Activated naive CD4-positive, alpha-beta T cell treated with anti-CD3 and anti-CD28 coated beads, Interleukin-2, amount 50 U/mL, for 72 hours (primary cell): ENCODE data around the gene HOXA10. TPM values are rescaled to one million over a fixed set of nuclear protein-coding genes. Genes with fewer than 3 reads are reported as not detected.

Experiments used
- ATAC-seq, 2 donors: fragments of 150-1000 bp; cut with Tn5 transposase; 2 replicates each; pipeline ENCODE4 v1.10.0; 2021; ENCODE audit warnings: mild to moderate bottlenecking in 2 of 2, moderate library complexity in 2 of 2
- DNase-seq, 2 donors: peaks; one replicate each; pipeline ENCODE4 v3.0.0; 2021 to 2022; ENCODE audit warnings: low spot score in 2 of 2
- H3K27ac Mint-ChIP-seq, 2 donors: one replicate each; pipeline ENCODE4 v1.8.0; 2022; ENCODE audit warnings: mild to moderate bottlenecking in 2 of 2, mixed read lengths in 2 of 2
- H3K36me3 Mint-ChIP-seq, 2 donors: one replicate each; pipeline ENCODE4 v1.8.0; 2022; ENCODE audit warnings: mixed read lengths in 2 of 2
- H3K9me3 Mint-ChIP-seq, 2 donors: one replicate each; pipeline ENCODE4 v1.8.0; 2022; ENCODE audit warnings: mixed read lengths in 2 of 2
- total RNA-seq, 2 donors: library from RNA; stranded (reverse); gene quantifications; one replicate each; pipeline ENCODE4 v1.2.3, GENCODE V29; 2022

Gene HOXA10
- total RNA-seq, 2 donors from 2014 or later = not detected

DNA sequence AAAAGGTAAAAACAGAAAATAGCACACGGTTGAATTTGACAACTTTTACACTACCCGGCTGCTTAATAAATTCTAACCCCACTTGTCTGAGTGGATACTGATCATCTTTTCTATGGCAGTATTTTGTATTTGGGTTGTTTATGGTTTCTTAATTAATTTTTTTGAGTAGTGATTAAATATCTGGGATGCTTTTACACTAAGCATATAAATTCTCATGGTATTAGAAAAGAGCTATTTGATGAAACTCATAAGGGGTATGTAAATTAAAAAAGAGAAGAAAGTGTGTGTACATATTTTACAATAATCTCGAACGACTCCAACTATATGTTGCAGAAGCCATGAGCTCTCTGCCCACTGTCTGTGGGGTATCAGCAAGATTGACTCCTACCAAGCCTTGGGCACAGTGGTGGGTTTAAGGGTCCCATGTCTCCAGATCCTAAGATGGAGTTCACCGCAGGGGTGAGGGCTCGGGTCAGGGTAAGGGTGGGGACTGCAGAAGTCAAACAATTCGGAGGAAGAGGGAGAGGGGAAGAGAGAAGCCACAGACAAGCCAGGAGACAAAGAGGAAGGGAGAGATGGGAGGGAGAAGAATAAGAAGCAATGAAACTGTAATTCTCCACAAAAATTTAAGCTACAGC is 33.3 kb upstream of the HOXA10 start:
- H3K9me3 Mint-ChIP-seq = no peaks in the 10 kb centered on the region
- DNase-seq = no peak
- no peak overlapping the region for H3K27ac Mint-ChIP-seq
- no peak for ATAC-seq
- peaks cover 0 to 6% of the 10 kb centered on the region in 2 donors for H3K36me3 Mint-ChIP-seq

- ATAC-seq (no peak), DNase-seq (no peak)
- Mint-ChIP-seq H3K36me3 (peaks cover 0 to 10% of the 10 kb centered on the region in 2 donors), H3K9me3 (no peaks in the 10 kb centered on the region), H3K27ac (no peak overlapping the region)
These were observed 31.5 kb upstream of the HOXA10 start for GRCh38 chr7:27205325-27206280.

- Mint-ChIP-seq H3K36me3 (peaks cover 0 to 12% of the 10 kb centered on the region in 2 donors), H3K9me3 (no peaks in the 10 kb centered on the region), H3K27ac (no peak overlapping the region)
- no peak for ATAC-seq
- DNase-seq = no peak
These were observed 30.8 kb upstream of the HOXA10 start for GRCh38 chr7:27204851-27205322.

DNA sequence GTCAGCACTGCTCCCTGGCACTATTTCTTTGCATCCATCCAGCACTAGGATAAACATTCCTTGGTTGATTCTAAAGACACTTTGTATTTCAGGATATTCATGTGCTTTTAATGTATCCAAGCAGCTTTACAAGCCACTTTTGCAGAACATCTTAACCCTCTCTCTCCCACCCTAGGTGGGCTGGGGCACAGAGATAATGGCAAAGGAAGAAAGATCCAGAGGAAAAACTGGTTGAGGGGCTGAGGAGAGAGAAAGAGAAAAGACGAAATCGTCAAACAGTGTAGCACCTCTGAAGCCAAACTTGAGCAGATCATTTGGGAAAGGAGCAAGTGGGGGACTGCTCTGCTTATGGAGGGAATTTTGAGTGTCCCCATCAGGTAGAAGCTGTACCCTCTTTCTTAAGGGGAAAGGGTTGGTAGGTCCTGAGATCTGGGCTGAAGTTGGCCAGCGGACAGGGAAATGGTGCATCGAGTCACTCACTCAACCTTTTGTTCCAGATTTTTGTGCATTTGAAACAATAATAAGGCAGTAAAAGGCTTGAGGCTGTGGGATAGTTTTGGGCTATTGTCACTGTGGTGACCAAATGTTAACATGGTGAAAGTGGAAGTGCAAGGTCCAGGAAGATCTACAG is 30.0 kb upstream of the HOXA10 start:
- ATAC-seq (no peak), DNase-seq (no peak)
- Mint-ChIP-seq H3K27ac (no peak overlapping the region), H3K36me3 (peaks cover 0 to 12% of the 10 kb centered on the region in 2 donors), H3K9me3 (no peaks in the 10 kb centered on the region)

GRCh38 chr7:27203365-27203953 is 29.3 kb upstream of the HOXA10 start:
- no peaks in the 10 kb centered on the region for H3K9me3 Mint-ChIP-seq
- ATAC-seq (no peak), DNase-seq (no peak)
- H3K36me3 Mint-ChIP-seq = peaks cover 0 to 14% of the 10 kb centered on the region in 2 donors
- no peak overlapping the region for H3K27ac Mint-ChIP-seq

DNA sequence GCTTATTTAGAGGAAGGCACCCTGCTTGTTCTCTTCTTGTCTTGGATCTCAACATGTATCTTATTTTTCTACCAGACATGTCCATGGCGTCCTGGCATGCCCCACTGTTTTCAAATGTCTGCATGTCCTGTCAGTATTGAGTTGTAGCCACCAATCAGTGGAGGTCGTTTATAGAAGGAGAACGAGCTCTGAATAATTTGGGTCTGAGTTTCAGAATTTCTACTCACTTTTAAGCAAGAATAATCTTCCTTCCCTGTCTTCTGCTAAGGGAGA is 28.7 kb upstream of the HOXA10 start:
- Mint-ChIP-seq H3K9me3 (no peaks in the 10 kb centered on the region), H3K27ac (no peak overlapping the region), H3K36me3 (peaks cover 0 to 20% of the 10 kb centered on the region in 2 donors)
- no peak for ATAC-seq
- DNase-seq = no peak

DNA sequence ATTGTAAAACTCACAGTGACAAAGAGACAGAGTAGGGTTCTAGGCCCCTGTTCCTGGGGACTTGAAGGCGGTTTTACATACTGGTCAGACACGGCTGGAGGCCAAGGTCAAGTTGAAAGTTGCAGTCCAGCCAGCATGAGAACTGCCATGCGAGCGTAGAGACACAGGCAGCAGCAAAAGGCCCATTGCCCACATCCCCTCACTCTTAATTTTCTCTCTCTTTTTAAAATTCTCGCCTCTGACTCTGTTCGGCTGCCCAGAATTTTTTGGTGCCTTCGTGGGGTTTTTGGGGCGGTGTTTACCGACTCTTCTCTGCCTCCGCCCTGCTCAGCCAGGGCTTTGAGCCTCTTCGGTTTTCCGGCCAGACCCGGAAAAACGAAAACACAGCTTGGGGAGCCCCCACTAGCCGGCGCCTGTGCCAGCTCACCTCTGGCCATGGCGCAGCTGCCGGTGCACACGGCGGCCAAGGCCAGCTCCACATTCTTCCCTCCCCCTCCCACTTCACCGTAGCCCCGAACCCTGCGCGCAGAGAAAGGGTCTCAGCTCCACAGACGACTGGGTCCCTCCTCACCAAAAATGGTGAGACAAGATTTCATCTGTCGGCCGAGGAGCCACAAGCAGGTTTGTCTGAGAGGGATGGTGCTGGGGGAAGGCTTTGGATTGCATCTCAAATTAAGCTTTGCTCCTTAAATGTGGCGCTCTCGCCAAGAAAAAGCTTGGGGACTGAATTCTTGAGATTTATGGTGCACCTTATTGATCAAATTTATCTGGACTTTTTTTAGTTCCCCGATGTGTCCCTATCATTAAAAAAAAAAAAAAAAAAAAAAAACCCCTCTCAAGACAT is 28.1 kb upstream of the HOXA10 start:
- Mint-ChIP-seq H3K9me3 (no peaks in the 10 kb centered on the region), H3K27ac (no peak overlapping the region), H3K36me3 (peaks cover 0 to 20% of the 10 kb centered on the region in 2 donors)
- DNase-seq (peak in 1 of 2 donors; percentile 39), ATAC-seq (no peak)

GRCh38 chr7:27201580-27202017 is 27.5 kb upstream of the HOXA10 start:
- H3K27ac Mint-ChIP-seq = no peak overlapping the region
- DNase-seq (peak in 1 of 2 donors; percentile 14), ATAC-seq (no peak)
- H3K9me3 Mint-ChIP-seq = no peaks in the 10 kb centered on the region
- H3K36me3 Mint-ChIP-seq = peaks cover 0 to 20% of the 10 kb centered on the region in 2 donors

- no peaks in the 10 kb centered on the region for H3K9me3 Mint-ChIP-seq
- no peak overlapping the region for H3K27ac Mint-ChIP-seq
- no peak for ATAC-seq
- H3K36me3 Mint-ChIP-seq = peaks cover 0 to 20% of the 10 kb centered on the region in 2 donors
- peak in 1 of 2 donors; percentile 44 for DNase-seq
These were observed 26.9 kb upstream of the HOXA10 start for GRCh38 chr7:27200761-27201579.

DNA sequence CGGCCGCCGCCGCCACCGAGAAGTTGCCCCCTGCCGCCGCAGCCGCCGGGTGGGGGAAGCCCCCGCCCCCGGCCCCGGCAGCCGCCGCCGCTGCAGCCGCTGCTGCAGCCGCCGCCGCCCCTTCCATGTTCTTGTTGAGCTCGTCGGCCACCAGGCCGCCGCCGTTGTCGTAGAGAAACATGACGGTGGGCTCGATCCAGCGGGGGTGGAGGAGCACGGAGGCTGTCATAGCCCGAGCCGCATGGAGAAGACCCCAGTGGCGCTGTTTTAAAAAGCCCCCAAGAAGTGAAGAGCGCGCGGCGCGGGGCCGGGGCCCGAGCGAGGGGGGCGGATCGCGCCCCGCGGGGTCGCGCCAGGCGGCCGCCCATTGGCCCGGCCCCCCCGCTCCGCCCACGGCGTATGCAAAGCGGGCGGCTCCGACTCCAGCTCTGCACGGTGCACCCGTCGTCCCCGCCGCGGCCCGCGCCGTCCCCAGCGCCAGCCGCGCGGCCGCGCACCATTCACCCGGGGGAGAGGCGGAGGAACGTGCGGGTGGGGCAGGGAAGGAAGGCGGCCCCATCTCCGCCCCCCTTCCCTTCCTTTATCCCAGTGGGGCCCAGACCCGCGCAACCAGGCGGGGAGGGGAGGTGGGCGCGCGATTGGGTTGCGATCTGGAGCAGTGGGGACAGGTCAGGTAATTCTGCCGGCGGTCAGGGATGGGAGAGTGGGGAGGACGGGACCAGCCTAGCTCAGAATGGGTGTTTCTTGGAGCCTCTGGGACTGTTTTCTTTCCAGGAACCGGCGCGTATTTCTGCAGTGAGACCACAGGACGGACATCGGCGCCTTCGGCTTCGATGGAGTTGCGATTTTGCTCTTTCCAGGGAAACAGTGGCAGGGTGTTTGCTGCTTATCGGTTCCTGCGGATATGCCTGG is 26.0 kb upstream of the HOXA10 start, which contains the start of gene HOXA13:
TSS of gene HOXA13 (minus strand) at position 243 of the 912 bp plus-strand sequence. CDS start at position 229, 14 bp downstream.
- no peaks in the 10 kb centered on the region for H3K9me3 Mint-ChIP-seq
- peaks cover 0 to 20% of the 10 kb centered on the region in 2 donors for H3K36me3 Mint-ChIP-seq
- peak in 1 of 2 donors; percentile 44 for DNase-seq
- H3K27ac Mint-ChIP-seq = peak within 1 kb of the TSS in 1 of 2 donors; percentile 93
- ATAC-seq = peak; percentile 29 to 75

GRCh38 chr7:27198871-27199801 is 25.0 kb upstream of the HOXA10 start:
- Mint-ChIP-seq H3K9me3 (no peaks in the 10 kb centered on the region), H3K27ac (peak overlapping the region in 1 of 2 donors; percentile 93), H3K36me3 (peaks cover 0 to 19% of the 10 kb centered on the region in 2 donors)
- DNase-seq (peak in 1 of 2 donors; percentile 44), ATAC-seq (no peak)

DNA sequence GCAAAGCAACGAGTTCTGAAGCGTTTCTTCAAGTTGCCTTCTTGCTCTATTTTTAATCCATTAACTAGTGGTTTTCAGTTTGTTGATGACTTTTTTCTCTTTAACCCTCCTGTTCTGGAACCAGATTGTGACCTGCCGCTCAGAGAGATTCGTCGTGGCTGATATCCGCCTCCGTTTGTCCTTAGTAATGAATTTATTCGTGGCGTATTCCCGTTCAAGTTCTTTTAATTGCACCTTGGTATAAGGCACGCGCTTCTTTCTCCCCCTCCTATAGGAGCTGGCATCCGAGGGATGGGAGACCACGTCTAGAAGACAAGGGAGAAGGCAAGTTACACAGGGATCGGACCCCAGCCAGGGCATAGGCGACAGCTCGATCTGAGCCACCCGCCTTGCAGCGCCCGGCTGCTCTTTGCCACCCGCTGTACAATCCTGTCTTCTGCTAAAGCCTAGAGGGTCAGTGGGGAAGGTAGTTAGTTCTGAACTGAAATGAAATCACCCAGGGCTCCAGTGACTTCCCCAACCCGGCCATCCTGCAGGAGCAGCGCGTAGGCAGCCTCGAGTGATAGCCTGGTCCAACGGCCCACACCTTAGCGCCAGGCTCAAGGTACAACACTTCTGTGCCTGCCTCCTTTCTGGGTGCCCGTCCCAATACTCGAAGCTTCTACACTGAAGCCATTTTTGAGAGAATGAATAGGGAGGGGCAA is 24.2 kb upstream of the HOXA10 start:
- Mint-ChIP-seq H3K9me3 (no peaks in the 10 kb centered on the region), H3K36me3 (peaks cover 0 to 14% of the 10 kb centered on the region in 2 donors), H3K27ac (peak overlapping the region in 1 of 2 donors; percentile 51)
- peak in 1 of 2 donors; percentile 48 for DNase-seq
- no peak for ATAC-seq
